ENCODE data around the gene CCNI.
"Not testable (repeated sequence)": the region's sequence is repeated elsewhere in the genome, so short reads cannot be mapped to it uniquely, and the experiment has no call there.

The CCNI gene

DNA sequence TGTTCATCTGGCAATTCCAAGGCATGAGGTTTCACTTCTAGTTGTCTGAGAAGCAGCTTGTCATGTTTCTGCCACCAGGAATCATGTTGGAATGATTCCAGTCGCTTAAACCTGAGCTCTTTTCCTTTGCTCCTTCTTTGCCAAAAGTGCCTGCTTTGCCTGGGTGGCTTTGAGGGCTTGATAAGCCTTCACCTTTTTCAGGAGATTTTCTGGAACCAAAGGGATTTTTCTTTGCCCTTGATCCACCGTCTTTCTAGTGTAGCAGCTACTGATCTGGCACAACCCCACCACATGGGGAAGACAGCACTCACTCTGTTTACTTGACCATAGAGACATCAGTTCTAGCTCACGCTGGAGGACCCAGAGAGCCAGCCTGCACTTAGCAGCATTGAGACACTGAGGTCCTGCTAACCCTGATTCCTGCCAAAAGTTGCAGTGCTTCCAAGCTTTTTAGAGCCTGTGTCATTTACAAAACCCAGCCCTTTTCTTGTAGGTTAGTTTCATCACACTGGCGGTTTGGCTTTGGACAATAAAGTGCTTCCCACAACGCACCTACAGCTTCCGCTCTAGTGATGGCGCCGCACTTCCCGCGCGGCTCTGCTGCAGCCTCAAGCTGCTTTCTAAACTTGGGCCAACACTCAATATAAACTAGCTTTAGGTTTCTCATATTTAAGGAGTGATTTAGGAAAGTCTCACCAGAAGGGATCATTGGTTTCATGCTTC is 7.3 kb upstream of the CCNI start:
- TF ChIP-seq, protein P1, sequence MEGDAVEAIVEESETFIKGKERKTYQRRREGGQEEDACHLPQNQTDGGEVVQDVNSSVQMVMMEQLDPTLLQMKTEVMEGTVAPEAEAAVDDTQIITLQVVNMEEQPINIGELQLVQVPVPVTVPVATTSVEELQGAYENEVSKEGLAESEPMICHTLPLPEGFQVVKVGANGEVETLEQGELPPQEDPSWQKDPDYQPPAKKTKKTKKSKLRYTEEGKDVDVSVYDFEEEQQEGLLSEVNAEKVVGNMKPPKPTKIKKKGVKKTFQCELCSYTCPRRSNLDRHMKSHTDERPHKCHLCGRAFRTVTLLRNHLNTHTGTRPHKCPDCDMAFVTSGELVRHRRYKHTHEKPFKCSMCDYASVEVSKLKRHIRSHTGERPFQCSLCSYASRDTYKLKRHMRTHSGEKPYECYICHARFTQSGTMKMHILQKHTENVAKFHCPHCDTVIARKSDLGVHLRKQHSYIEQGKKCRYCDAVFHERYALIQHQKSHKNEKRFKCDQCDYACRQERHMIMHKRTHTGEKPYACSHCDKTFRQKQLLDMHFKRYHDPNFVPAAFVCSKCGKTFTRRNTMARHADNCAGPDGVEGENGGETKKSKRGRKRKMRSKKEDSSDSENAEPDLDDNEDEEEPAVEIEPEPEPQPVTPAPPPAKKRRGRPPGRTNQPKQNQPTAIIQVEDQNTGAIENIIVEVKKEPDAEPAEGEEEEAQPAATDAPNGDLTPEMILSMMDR (IDR thresholded peaks at IDR 0.05; ENCODE audit: control insufficient read depth, extremely low read depth, insufficient read depth) = no peak
- no peak overlapping the region for H3K4me3 ChIP-seq (ENCODE audit: low read depth, low read length)
- DNase-seq (ENCODE audit: low read depth) = no peak

DNA sequence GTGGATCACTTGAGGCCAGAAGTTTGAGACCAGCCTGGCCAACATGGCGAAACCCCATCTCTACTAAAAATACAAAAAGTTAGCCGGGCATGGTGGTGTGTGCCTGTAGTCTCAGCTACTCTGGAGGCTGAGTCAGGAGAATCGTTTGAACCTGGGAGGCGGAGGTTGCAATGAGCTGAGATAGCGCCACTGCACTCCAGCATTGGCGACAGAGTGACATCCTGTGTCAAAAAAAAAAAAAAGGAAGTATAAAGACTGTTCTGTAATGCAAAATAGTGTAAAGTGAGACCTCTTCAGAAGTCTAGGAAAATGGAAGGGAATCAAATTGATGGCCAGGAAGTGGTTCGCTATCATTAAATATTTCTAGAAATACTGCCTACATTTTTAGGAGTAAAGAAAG is 5.0 kb upstream of the CCNI start:
- not testable (repeated sequence) for H3K4me3 ChIP-seq (ENCODE audit: low read depth, low read length); DNase-seq (ENCODE audit: low read depth)

DNA sequence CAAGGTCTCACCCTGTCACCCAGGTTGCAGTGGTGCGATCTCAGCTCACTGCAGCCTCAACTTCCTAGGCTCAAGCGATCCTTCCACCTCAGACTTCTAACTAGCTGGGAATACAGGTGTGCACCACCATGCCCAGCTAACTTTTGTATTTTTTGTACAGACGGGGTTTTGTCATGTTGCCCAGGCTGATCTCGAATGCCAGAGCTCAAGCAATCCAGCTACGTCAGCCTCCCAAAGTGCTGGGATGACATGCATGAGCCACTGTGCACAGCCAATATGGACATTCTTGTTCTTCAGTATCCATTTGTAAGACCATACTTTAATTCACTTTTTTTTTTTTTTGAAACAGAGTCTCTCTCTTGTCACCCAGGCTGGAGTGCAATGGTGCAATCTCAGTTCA is 3.5 kb upstream of the CCNI start:
- DNase-seq (ENCODE audit: low read depth) = no peak
- TF ChIP-seq, protein P1 (IDR thresholded peaks at IDR 0.05; ENCODE audit: control insufficient read depth, extremely low read depth, insufficient read depth) = no peak
- no peak overlapping the region for H3K4me3 ChIP-seq (ENCODE audit: low read depth, low read length)

- TF ChIP-seq, protein P1 (IDR thresholded peaks at IDR 0.05; ENCODE audit: control insufficient read depth, extremely low read depth, insufficient read depth) = no peak
- no peak overlapping the region for H3K4me3 ChIP-seq (ENCODE audit: low read depth, low read length)
- DNase-seq (ENCODE audit: low read depth) = no peak
Observed at GRCh38 chr4:77078401-77078800, 2.6 kb upstream of the CCNI start.

GRCh38 chr4:77076889-77077635 is 1.3 kb upstream of the CCNI start:
- TF ChIP-seq, protein P1 (IDR thresholded peaks at IDR 0.05; ENCODE audit: control insufficient read depth, extremely low read depth, insufficient read depth) = no peak
- peak overlapping the region; percentile 71 for H3K4me3 ChIP-seq (ENCODE audit: low read depth, low read length)
- no peak for DNase-seq (ENCODE audit: low read depth)

GRCh38 chr4:77074981-77075855 is 571 bp downstream of the CCNI start:
- TF ChIP-seq, protein P1 (IDR thresholded peaks at IDR 0.05; ENCODE audit: control insufficient read depth, extremely low read depth, insufficient read depth) = no peak
- peak overlapping the region; percentile 71 for H3K4me3 ChIP-seq (ENCODE audit: low read depth, low read length)
- no peak for DNase-seq (ENCODE audit: low read depth)

DNA sequence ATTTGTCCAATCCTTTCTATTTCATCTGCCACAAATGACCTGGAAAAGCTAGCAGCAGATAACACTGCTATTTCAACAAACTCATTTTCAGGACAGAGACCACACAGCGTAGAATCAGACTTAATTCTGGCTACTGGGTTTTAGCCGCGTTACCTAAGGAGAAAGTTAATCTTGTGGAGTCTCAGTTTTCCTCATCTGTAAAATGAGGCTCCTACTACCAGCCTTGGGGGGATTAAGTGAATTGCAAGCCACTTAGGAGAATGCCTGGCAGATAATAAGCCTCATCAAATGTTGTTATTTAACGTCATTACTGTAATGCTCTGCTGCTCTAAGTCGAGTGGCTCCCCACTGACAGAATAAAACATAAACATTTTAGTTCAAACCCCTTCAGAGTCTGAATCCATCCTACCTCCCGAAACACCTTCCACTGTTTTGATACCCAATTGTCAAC is 1.4 kb downstream of the CCNI start:
- H3K4me3 ChIP-seq (ENCODE audit: low read depth, low read length) = peak overlapping the region; percentile 71
- no peak for DNase-seq (ENCODE audit: low read depth)

More for the DNA sequence above, 1.4 kb downstream of the CCNI start:
- TF ChIP-seq, protein P1 (IDR thresholded peaks at IDR 0.05; ENCODE audit: control insufficient read depth, extremely low read depth, insufficient read depth) = no peak

Data from LNCaP clone FGC (cell line).